NCI-H1417 treated with DMSO at 0.1 percent for 48 hours (cell line): ENCODE measurements around the gene SLC37A1.

Experiments
- DNase-seq: peaks from one replicate; lab custom pipeline; 2025; lab: John Stamatoyannopoulos, UW

SLC37A1 gene

GRCh38 chr21:42578761-42579415 lies 65.2 kb downstream of the SLC37A1 start:
- no peak for DNase-seq

- DNase-seq: no peak
Observed at GRCh38 chr21:42579456-42580075, 65.9 kb downstream of the SLC37A1 start.

- no peak for DNase-seq
Observed at GRCh38 chr21:42580076-42580792, 66.6 kb downstream of the SLC37A1 start.

GRCh38 chr21:42580793-42581321 lies 67.2 kb downstream of the SLC37A1 start:
- no peak for DNase-seq

- DNase-seq: no peak
Observed at GRCh38 chr21:42581336-42581992, 67.8 kb downstream of the SLC37A1 start.

GRCh38 chr21:42581993-42582786 lies 68.5 kb downstream of the SLC37A1 start:
- no peak for DNase-seq

GRCh38 chr21:42582787-42583476 lies 69.3 kb downstream of the SLC37A1 start:
- DNase-seq: no peak

- DNase-seq: no peak
Observed at GRCh38 chr21:42583477-42584295, 70.0 kb downstream of the SLC37A1 start.

GRCh38 chr21:42584296-42584641 lies 70.6 kb downstream of the SLC37A1 start:
- DNase-seq: no peak

GRCh38 chr21:42585881-42586280 lies 72.2 kb downstream of the SLC37A1 start:
- no peak for DNase-seq

- no peak for DNase-seq
Observed at GRCh38 chr21:42586406-42586805, 72.8 kb downstream of the SLC37A1 start.

GRCh38 chr21:42587036-42587435 lies 73.4 kb downstream of the SLC37A1 start:
- DNase-seq: no peak

- DNase-seq: no peak
Observed at GRCh38 chr21:42590431-42591131, 76.9 kb downstream of the SLC37A1 start.

- no peak for DNase-seq
Observed at GRCh38 chr21:42591170-42591869, 77.7 kb downstream of the SLC37A1 start.

- DNase-seq: no peak
Observed at GRCh38 chr21:42592156-42592820, 78.6 kb downstream of the SLC37A1 start.

- DNase-seq: peak; percentile 5
Observed at GRCh38 chr21:42593007-42593814, 79.6 kb downstream of the SLC37A1 start.

GRCh38 chr21:42594616-42595282 lies 81.1 kb downstream of the SLC37A1 start:
- no peak for DNase-seq
